WTC11 (cell line): ENCODE data around the gene GLCCI1. TPM values are rescaled to one million over a fixed set of nuclear protein-coding genes. Genes with fewer than 3 reads are reported as not detected.

ENCODE experiments used
- ATAC-seq: fragments of 200-7000 bp; cut with Tn5 transposase; 2 replicates; pipeline ENCODE4 v1.10.0; 2021; ENCODE audit warnings: mild to moderate bottlenecking, moderate library complexity
- CTCF ChIA-PET: fragments of 300-600 bp; sonication (Branson Sonifier 250); formaldehyde crosslinking; loops from one replicate; lab custom pipeline; 2021; ENCODE audit warnings: antibody characterized with exemption; lab: Charles Lee
- POLR2A ChIA-PET: fragments of 350-600 bp; sonication (Branson Sonifier 250); formaldehyde crosslinking; loops from one replicate; lab custom pipeline; 2021; ENCODE audit warnings: antibody characterized with exemption; lab: Charles Lee
- DNase-seq: peaks from one replicate; pipeline ENCODE4 v3.0.0; 2021; ENCODE audit warnings: low spot score
- H3K27ac Mint-ChIP-seq: 2 replicates; pipeline ENCODE4 v1.8.0; 2021; ENCODE audit warnings: mixed read lengths
- H3K27me3 Mint-ChIP-seq: 2 replicates; pipeline ENCODE4 v1.8.0; 2021; ENCODE audit warnings: low read depth, mild to moderate bottlenecking, moderate library complexity, mixed read lengths
- H3K36me3 Mint-ChIP-seq: 2 replicates; pipeline ENCODE4 v1.8.0; 2021; ENCODE audit warnings: mixed read lengths
- H3K4me1 Mint-ChIP-seq: 2 replicates; pipeline ENCODE4 v1.8.0; 2022; ENCODE audit warnings: mixed read lengths
- H3K4me3 Mint-ChIP-seq: 2 replicates; pipeline ENCODE4 v1.8.0; 2021; ENCODE audit warnings: mild to moderate bottlenecking, moderate library complexity, mixed read lengths
- H3K9me3 Mint-ChIP-seq: 2 replicates; pipeline ENCODE4 v1.8.0; 2021; ENCODE audit warnings: mixed read lengths
- CREM ChIP-seq: sonication (generic); formaldehyde crosslinking; IDR thresholded peaks from 2 replicates; pipeline ENCODE4 v1.8.1; 2022; ENCODE audit warnings: mild to moderate bottlenecking, missing genetic modification reagents, moderate library complexity
- E2F4 ChIP-seq: sonication (generic); formaldehyde crosslinking; IDR thresholded peaks from 2 replicates; pipeline ENCODE4 v1.8.1; 2022; ENCODE audit warnings: low read depth, mild to moderate bottlenecking, moderate library complexity, missing genetic modification reagents, borderline replicate concordance
- FOXP1 ChIP-seq: sonication (generic); formaldehyde crosslinking; IDR thresholded peaks from 2 replicates; pipeline ENCODE4 v1.8.0; 2022; ENCODE audit warnings: missing genetic modification reagents, mild to moderate bottlenecking, moderate library complexity, borderline replicate concordance
- IRF2 ChIP-seq: sonication (generic); formaldehyde crosslinking; IDR thresholded peaks from 2 replicates; pipeline ENCODE4 v1.8.0; 2022; ENCODE audit warnings: low read depth, missing genetic modification reagents, borderline replicate concordance
- KAT7 ChIP-seq: sonication (generic); formaldehyde crosslinking; IDR thresholded peaks from 2 replicates; pipeline ENCODE4 v1.8.1; 2023; ENCODE audit warnings: missing genetic modification reagents, mild to moderate bottlenecking, borderline replicate concordance
- MXD4 ChIP-seq: fragments of 250-450 bp; sonication (Bioruptor Pico); IDR thresholded peaks from 2 replicates; pipeline ENCODE4 v1.8.0; 2021; ENCODE audit warnings: mild to moderate bottlenecking, moderate library complexity, borderline replicate concordance
- MYBL2 ChIP-seq: sonication (generic); formaldehyde crosslinking; IDR thresholded peaks from 2 replicates; pipeline ENCODE4 v1.8.1; 2023; ENCODE audit warnings: mild to moderate bottlenecking, moderate library complexity, missing genetic modification reagents
- OVOL2 ChIP-seq: fragments of 250-450 bp; sonication (Bioruptor Pico); IDR thresholded peaks from 2 replicates; pipeline ENCODE4 v1.9.0; 2021; ENCODE audit warnings: mild to moderate bottlenecking, borderline replicate concordance
- PREB ChIP-seq: sonication (generic); formaldehyde crosslinking; IDR thresholded peaks from 2 replicates; pipeline ENCODE4 v1.8.1; 2022; ENCODE audit warnings: mild to moderate bottlenecking, missing genetic modification reagents, moderate library complexity, borderline replicate concordance
- RORB ChIP-seq: fragments of 250-450 bp; sonication (Bioruptor Pico); IDR thresholded peaks from 2 replicates; pipeline ENCODE4 v1.9.0; 2021; ENCODE audit warnings: mild to moderate bottlenecking
- STAT6 ChIP-seq: sonication (generic); formaldehyde crosslinking; conservative IDR thresholded peaks from 2 replicates; pipeline ENCODE4 v1.8.1; 2023; ENCODE audit warnings: mild to moderate bottlenecking, low read depth, missing genetic modification reagents, moderate library complexity
- TEAD4 ChIP-seq: sonication (generic); formaldehyde crosslinking; IDR thresholded peaks from 2 replicates; pipeline ENCODE4 v1.8.0; 2022; ENCODE audit warnings: mild to moderate bottlenecking, missing genetic modification reagents
- total RNA-seq: library from RNA; stranded (reverse); gene quantifications from 3 replicates; pipeline ENCODE4 v1.2.3, GENCODE V29; 2021
- TF ChIP-seq, protein P1 (sequence below): fragments of 250-450 bp; sonication (Bioruptor Pico); IDR thresholded peaks from 2 replicates; pipeline ENCODE4 v1.8.0; 2021; ENCODE audit warnings: mild to moderate bottlenecking
- TF ChIP-seq, protein P2 (sequence below): sonication (generic); formaldehyde crosslinking; IDR thresholded peaks from 2 replicates; pipeline ENCODE4 v1.8.1; 2022; ENCODE audit warnings: missing genetic modification reagents, borderline replicate concordance
- TF ChIP-seq, protein P3 (sequence below): sonication (generic); formaldehyde crosslinking; IDR thresholded peaks from 2 replicates; pipeline ENCODE4 v1.8.0; 2022; ENCODE audit warnings: mild to moderate bottlenecking, missing genetic modification reagents
- TF ChIP-seq, protein P4 (sequence below): fragments of 250-450 bp; sonication (Bioruptor Pico); IDR thresholded peaks from 2 replicates; pipeline ENCODE4 v1.9.0; 2021; ENCODE audit warnings: mild to moderate bottlenecking
- TF ChIP-seq, protein P5 (sequence below): sonication (generic); formaldehyde crosslinking; IDR thresholded peaks from 2 replicates; pipeline ENCODE4 v1.8.1; 2023; ENCODE audit warnings: mild to moderate bottlenecking, missing genetic modification reagents
- TF ChIP-seq, protein P6 (sequence below): sonication (generic); formaldehyde crosslinking; IDR thresholded peaks from 2 replicates; pipeline ENCODE4 v1.8.0; 2022; ENCODE audit warnings: missing genetic modification reagents

GLCCI1 gene
- total RNA-seq, 1 experiment from 2014 or later = 23.8 TPM

- Mint-ChIP-seq H3K27ac (no peak overlapping the region), H3K9me3 (no peaks in the 10 kb centered on the region)
- POLR2A ChIA-PET = no interaction called here
- TF ChIP-seq TEAD4 (no peak), MXD4 (CRISPR knock-in tag) (no peak), MYBL2 (CRISPR knock-in tag) (no peak), PREB (CRISPR knock-in tag) (no peak), RORB (CRISPR knock-in tag) (no peak), KAT7 (CRISPR knock-in tag) (no peak), E2F4 (CRISPR knock-in tag) (no peak), OVOL2 (no peak), CREM (CRISPR knock-in tag) (no peak), STAT6 (CRISPR knock-in tag) (no peak), FOXP1 (CRISPR knock-in tag) (no peak), IRF2 (CRISPR knock-in tag) (no peak)
- TF ChIP-seq, protein P1, sequence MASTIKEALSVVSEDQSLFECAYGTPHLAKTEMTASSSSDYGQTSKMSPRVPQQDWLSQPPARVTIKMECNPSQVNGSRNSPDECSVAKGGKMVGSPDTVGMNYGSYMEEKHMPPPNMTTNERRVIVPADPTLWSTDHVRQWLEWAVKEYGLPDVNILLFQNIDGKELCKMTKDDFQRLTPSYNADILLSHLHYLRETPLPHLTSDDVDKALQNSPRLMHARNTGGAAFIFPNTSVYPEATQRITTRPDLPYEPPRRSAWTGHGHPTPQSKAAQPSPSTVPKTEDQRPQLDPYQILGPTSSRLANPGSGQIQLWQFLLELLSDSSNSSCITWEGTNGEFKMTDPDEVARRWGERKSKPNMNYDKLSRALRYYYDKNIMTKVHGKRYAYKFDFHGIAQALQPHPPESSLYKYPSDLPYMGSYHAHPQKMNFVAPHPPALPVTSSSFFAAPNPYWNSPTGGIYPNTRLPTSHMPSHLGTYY (CRISPR knock-in tag) = no peak
- TF ChIP-seq, protein P2, sequence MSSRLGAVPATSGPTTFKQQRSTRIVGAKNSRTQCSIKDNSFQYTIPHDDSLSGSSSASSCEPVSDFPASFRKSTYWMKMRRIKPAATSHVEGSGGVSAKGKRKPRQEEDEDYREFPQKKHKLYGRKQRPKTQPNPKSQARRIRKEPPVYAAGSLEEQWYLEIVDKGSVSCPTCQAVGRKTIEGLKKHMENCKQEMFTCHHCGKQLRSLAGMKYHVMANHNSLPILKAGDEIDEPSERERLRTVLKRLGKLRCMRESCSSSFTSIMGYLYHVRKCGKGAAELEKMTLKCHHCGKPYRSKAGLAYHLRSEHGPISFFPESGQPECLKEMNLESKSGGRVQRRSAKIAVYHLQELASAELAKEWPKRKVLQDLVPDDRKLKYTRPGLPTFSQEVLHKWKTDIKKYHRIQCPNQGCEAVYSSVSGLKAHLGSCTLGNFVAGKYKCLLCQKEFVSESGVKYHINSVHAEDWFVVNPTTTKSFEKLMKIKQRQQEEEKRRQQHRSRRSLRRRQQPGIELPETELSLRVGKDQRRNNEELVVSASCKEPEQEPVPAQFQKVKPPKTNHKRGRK (CRISPR knock-in tag) = no peak
- TF ChIP-seq, protein P3, sequence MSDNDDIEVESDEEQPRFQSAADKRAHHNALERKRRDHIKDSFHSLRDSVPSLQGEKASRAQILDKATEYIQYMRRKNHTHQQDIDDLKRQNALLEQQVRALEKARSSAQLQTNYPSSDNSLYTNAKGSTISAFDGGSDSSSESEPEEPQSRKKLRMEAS (CRISPR knock-in tag) = no peak
- TF ChIP-seq, protein P4, sequence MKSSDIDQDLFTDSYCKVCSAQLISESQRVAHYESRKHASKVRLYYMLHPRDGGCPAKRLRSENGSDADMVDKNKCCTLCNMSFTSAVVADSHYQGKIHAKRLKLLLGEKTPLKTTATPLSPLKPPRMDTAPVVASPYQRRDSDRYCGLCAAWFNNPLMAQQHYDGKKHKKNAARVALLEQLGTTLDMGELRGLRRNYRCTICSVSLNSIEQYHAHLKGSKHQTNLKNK = no peak
- TF ChIP-seq, protein P5, sequence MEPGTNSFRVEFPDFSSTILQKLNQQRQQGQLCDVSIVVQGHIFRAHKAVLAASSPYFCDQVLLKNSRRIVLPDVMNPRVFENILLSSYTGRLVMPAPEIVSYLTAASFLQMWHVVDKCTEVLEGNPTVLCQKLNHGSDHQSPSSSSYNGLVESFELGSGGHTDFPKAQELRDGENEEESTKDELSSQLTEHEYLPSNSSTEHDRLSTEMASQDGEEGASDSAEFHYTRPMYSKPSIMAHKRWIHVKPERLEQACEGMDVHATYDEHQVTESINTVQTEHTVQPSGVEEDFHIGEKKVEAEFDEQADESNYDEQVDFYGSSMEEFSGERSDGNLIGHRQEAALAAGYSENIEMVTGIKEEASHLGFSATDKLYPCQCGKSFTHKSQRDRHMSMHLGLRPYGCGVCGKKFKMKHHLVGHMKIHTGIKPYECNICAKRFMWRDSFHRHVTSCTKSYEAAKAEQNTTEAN = no peak
- TF ChIP-seq, protein P6, sequence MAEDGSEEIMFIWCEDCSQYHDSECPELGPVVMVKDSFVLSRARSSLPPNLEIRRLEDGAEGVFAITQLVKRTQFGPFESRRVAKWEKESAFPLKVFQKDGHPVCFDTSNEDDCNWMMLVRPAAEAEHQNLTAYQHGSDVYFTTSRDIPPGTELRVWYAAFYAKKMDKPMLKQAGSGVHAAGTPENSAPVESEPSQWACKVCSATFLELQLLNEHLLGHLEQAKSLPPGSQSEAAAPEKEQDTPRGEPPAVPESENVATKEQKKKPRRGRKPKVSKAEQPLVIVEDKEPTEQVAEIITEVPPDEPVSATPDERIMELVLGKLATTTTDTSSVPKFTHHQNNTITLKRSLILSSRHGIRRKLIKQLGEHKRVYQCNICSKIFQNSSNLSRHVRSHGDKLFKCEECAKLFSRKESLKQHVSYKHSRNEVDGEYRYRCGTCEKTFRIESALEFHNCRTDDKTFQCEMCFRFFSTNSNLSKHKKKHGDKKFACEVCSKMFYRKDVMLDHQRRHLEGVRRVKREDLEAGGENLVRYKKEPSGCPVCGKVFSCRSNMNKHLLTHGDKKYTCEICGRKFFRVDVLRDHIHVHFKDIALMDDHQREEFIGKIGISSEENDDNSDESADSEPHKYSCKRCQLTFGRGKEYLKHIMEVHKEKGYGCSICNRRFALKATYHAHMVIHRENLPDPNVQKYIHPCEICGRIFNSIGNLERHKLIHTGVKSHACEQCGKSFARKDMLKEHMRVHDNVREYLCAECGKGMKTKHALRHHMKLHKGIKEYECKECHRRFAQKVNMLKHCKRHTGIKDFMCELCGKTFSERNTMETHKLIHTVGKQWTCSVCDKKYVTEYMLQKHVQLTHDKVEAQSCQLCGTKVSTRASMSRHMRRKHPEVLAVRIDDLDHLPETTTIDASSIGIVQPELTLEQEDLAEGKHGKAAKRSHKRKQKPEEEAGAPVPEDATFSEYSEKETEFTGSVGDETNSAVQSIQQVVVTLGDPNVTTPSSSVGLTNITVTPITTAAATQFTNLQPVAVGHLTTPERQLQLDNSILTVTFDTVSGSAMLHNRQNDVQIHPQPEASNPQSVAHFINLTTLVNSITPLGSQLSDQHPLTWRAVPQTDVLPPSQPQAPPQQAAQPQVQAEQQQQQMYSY (CRISPR knock-in tag) = no peak
- TF ChIP-seq, all 79 proteins: peak for 0
- CTCF ChIA-PET = interaction anchor here (1.3 kb wide), 1 partner anchor 17 kb away, joined by 5 read pairs; no protein-coding TSS in a partner anchor
- Mint-ChIP-seq H3K4me1 (peaks cover 4% of the 10 kb centered on the region), H3K4me3 (no peak overlapping the region), H3K36me3 (peaks cover 9% of the 10 kb centered on the region), H3K27me3 (no peaks in the 10 kb centered on the region)
- ATAC-seq = no peak
- DNase-seq = no peak
These were observed 50.4 kb downstream of the GLCCI1 start for GRCh38 chr7:8018961-8019360.
